Mammary epithelial cell (primary cell): Measurements from ENCODE around the gene SERTAD3.

ENCODE experiments used
- CTCF ChIP-seq, 2 donors: IDR thresholded peaks in 1 of 2; conservative IDR thresholded peaks in 1 of 2; 2 replicates each; pipeline ENCODE4 v1.5.1; 2011 to 2012; ENCODE audit warnings: inconsistent platforms in 2 of 2, low read length in 2 of 2, mild to moderate bottlenecking in 2 of 2, control low read depth in 1 of 2, low read depth in 1 of 2; ENCODE audit not compliant: insufficient read depth in 1 of 2; ENCODE audit errors: extremely low read depth in 1 of 2
- EZH2 ChIP-seq: IDR thresholded peaks from 2 replicates; pipeline ENCODE4 v1.6.1; 2012; ENCODE audit warnings: low read length, inconsistent platforms, borderline replicate concordance

- TF ChIP-seq CTCF (conservative IDR thresholded peaks at IDR 0.05 in 1 of 2, IDR thresholded peaks at IDR 0.05 in 1 of 2; ENCODE audit: extremely low read depth in 1 of 2, insufficient read depth in 1 of 2, low read depth in 1 of 2, low read length in 2 of 2) (no peak), EZH2 (no peak)
Measured at GRCh38 chr19:40414542-40415535, 29.3 kb downstream of the SERTAD3 start.
